H54 (cell line): ENCODE data around the gene DEK.
"Not testable (repeated sequence)": the region's sequence is repeated elsewhere in the genome, so short reads cannot be mapped to it uniquely, and the experiment has no call there.

ENCODE experiments used
- DNase-seq: peaks from one replicate; pipeline ENCODE4 v3.0.0; 2011; ENCODE audit warnings: low spot score, mixed read lengths; ENCODE audit not compliant: insufficient read length
- FAIRE-seq: peaks from 3 replicates; lab custom pipeline; 2011; peaks lifted over from hg19 to GRCh38; lab: Jason Lieb, UNC
- POLR2A ChIP-seq: IDR thresholded peaks from 2 replicates; pipeline ENCODE4 v1.6.1; 2011; ENCODE audit warnings: low read depth, mild to moderate bottlenecking, low read length

The DEK gene

DNA sequence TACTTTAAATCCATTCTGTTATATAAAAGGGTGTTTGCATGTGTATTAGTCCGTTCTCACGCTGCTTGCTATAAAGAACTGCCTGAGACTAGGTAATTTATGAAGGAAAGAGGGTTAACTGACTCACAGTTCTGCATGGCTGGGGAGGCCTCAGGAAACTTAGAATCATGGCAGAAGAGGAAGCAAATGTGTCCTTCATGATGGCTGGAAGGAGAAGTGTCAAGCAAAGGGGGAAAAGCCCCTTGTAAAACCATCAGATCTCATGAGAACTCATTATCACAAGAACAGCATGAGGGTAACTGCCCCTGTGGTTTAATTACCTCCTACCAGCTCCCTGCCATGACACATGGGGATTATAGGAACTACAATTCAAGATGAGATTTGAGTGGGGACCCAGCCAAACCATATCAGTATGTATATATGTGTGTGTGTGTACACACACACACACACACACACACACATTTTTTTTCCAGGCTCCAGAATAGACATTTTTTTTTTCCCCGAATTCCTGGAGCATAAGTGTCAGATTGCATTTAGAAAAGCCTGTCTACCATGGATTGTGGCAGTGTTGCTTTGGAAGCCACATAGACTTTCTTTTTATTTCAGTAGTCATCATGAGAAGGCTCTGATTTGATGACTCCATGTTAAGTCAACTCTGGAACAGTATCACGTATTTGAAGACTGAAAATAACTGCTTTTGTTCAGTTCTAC, 77.6 kb downstream of the DEK start:
- DNase-seq (no peak), FAIRE-seq (no peak)
- TF ChIP-seq POLR2A = no peak

DNA sequence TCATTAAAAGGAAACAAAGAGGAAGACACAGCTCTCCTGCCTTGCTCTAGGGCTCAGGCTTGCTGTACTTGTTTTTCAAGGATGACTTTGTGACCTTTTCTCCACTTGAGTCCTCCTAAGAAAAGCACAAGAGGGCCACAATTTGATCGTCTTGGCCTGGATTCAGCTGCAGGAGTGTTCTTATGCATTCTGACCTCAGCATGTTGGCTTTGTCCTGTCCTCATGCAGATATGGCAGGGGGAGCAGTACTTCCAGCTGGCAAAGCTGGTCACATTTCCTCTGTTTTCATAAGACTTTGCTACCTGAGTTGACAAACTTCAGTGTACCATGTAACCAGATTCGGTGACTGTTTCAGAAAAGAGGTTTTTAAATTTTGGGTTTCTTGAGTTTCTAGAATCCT, 78.3 kb downstream of the DEK start:
- TF ChIP-seq POLR2A = no peak
- FAIRE-seq = no peak
- no peak for DNase-seq

DNA sequence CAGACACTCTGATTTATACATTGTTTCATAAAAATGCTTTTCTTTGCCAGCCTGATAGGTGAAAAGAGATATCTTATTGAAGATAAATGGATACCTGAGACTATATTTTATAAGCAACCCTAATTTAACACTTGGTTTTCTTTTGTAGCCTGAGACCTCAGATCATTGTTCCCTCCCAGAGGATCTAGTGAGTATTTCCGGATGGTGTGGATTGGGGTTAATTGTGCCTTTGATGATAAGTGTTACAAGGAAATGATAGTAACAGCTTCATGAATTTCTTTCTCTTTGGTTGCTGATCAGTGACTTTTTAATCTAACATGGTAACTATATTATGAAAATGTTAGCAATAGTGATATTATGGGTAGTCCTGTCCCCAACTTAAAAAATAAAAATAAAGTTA, 78.7 kb downstream of the DEK start:
- no peak for DNase-seq
- no peak for FAIRE-seq
- no peak for TF ChIP-seq POLR2A

DNA sequence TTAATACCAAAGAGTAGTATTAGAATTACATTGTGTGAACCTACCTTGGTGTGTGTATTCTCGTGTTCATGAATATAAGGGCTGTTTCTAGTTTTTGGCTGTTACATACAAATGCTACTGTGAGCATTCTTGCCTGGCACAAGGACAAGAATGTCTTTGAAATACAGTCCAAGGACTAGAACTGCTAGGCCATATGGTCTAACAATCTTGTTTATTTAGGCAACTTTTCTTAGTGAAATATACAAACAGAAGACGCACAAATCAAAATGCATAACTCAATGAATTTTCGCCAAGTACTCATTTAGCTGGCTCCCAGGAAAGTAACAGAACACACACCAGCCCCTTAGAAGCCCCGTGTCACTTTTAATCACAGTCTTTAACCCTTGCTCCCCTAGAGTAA, 80.6 kb downstream of the DEK start:
- no peak for TF ChIP-seq POLR2A
- DNase-seq = no peak
- FAIRE-seq = peak; percentile 33

DNA sequence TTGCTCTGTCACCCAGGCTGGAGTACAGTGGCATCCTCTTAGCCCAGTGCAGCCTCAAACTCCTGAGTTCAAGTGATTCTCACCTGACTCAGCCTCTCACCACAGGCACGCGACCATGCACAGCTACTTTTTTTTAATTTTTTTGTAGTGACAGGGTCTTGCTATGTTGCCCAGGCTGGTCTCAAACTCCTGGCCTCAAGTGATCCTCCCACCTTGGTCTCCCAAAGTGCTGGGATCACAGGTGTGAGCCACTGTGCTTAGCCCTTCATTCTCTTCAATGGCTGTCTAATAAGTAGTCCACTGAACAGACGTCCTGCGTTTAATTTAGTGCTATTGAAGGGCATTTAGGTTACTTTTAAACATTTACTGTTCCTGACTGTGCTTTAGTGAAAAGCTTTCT, 81.8 kb downstream of the DEK start:
- TF ChIP-seq POLR2A = no peak
- no peak for FAIRE-seq
- DNase-seq = no peak

DNA sequence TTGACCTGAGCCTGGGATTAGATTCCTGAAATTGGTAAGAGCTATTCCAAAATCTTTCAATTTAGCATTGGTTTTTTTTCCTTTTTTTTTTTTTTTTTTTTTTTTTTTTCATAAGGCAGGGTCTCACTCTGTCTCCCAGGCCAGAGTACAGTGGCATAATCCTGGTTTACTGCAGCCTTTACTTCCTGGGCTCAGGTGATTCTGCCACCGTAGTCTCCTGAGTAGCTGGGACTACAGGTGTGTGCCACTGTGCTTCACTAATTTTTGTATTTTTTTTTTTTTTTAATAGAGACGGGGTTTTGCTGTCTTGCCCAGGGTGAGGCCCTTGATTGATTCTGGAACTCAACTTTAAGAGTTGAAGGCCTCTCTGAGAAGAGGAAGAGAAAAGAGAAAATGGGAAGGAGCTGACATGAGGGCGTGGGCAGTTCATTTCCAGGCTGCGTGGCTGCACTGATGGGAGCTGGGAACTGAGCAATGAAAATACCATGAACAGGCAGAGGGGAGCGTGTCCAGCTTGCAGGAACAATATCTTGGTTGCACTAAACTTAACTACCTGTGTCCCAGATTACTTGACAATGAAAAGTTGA, 84.5 kb downstream of the DEK start:
- FAIRE-seq = no peak
- no peak for TF ChIP-seq POLR2A

DNA sequence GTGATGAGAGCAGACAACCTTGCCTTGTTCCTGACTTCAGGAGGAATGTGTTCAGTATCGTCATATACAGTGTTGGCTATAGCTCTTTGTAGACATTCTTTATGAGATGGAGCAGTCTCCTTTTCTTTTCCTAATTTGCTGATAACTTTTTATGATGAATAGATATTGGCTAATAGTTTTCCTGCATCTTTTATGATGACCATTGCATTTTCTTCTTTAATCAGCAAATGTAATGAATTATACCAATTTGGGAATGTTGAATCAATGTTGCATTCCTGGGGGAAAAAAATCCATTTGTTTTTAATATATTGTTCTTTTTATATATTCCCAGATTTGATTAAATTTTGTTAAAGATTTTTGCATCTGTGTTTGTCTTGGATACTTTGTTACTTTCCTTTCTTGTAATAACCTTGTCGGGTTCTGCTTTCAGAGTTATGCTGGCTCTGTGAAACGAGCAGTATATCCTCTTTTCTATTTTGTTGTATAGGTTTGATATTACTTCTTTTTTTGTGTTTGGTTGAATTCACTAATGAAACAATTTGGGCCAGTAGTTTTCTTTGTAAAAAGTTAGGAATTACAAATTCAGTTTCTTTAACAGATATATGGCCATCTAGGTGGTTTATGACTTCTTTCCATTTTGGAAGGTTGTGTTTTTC, 85.2 kb downstream of the DEK start:
- DNase-seq = no peak
- no peak for FAIRE-seq
- no peak for TF ChIP-seq POLR2A

More for the DNA sequence above, 84.5 kb downstream of the DEK start:
- no peak for DNase-seq

DNA sequence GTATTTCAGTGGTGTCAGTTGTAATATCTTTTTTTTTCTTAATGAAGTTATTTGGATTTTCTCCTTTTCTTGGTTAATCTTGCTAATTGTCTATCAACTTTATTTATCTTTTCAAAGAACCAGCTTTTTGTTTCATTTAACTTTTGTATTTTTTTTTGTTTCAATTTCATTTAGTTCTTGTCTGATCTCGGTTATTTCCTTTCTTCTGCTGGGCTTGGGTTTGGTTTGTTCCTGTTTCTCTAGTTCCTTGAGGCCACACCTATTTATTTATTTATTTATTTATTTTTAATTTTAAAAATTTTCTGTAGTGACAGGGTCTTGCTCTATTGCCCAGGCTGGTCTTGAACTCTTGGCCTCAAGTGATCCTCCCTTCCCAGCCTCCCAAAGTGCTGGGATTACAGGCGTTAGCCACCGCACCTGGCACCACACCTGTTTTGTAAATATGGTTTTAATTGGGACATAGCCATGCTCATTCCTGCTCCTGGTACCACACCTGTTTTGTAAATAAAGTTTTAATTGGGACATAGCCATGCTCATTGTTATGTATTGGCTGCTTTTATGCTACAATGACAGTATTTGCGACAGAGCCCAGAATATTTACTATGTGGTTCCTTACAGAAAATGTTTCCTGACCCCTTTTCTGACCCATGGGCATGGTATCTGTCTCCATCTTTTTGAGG, 86.9 kb downstream of the DEK start:
- FAIRE-seq (no peak), DNase-seq (no peak)
- TF ChIP-seq POLR2A = no peak

DNA sequence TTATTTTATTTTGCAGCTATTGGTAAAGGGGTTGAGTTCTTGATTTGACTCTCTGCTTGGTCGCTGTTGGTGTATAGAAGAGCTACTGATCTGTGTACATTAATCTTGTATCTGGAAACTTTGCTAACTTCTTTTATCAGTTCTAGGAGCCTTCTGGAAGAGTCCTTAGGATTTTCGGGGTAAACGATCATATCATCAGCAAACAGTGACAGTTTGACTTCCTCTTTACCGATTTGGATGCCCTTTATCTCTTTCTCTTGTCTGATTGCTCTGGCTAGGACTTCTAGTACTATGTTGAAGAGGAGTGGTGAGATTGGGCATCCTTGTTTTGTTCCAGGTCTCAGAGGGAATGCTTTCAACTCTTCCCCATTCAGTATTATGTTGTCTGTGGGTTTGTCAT, 88.1 kb downstream of the DEK start:
- not testable (repeated sequence) for FAIRE-seq, DNase-seq
